ENCODE measurements around the gene TKFC. TPM values are rescaled to one million over a fixed set of nuclear protein-coding genes. Genes with fewer than 3 reads are reported as not detected.

TKFC gene
- total and polyA plus RNA-seq, 4 donors = 15.7 to 134 (median 53.4) TPM

GRCh38 chr11:61333550-61334433, 764 bp downstream of the TKFC start:
- peaks cover 3 to 47% (median 37%) of the 10 kb centered on the region in 4 donors for H3K4me1 ChIP-seq (ENCODE audit: control insufficient read depth in 4 of 4, insufficient read depth in 4 of 4, low read length in 3 of 4)
- H3K36me3 ChIP-seq (ENCODE audit: control insufficient read depth in 4 of 4, insufficient read depth in 3 of 4, low read depth in 1 of 4, low read length in 3 of 4) = peaks cover 3 to 19% (median 10%) of the 10 kb centered on the region in 4 donors
- H3K4me3 ChIP-seq (ENCODE audit: low read depth in 1 of 3, low read length in 3 of 3) = peak overlapping the region; percentile 81 to 93 (median 88)
- H3K9me3 ChIP-seq (ENCODE audit: control insufficient read depth in 4 of 4, low read length in 3 of 4) = no peaks in the 10 kb centered on the region
- H3K9ac ChIP-seq (ENCODE audit: low read depth in 1 of 2, low read length in 2 of 2) = peak overlapping the region; percentile 51 to 87
- TF ChIP-seq SP1 (IDR thresholded peaks at IDR 0.05) (no peak), NR2F2 (IDR thresholded peaks at IDR 0.05) (no peak), RXRA (IDR thresholded peaks at IDR 0.05) (no peak), ATF3 (IDR thresholded peaks at IDR 0.05) (no peak), EGR1 (IDR thresholded peaks at IDR 0.05; ENCODE audit: low read depth in 2 of 2) (no peak), CTCF (IDR thresholded peaks at IDR 0.05; ENCODE audit: low read depth, low read length, missing input control) (no peak), HNF4G (IDR thresholded peaks at IDR 0.05) (no peak), TAF1 (conservative IDR thresholded peaks at IDR 0.05) (no peak)
- no peaks in the 10 kb centered on the region for H3K27me3 ChIP-seq (ENCODE audit: control insufficient read depth in 4 of 4, insufficient read depth in 4 of 4, low read length in 3 of 4)
- 13% methylated on average over 19 of the region's 19 CpGs for WGBS
- no peak for DNase-seq (ENCODE audit: low spot score)
- peak overlapping the region; percentile 83 to 94 for H3K27ac ChIP-seq (ENCODE audit: low read depth in 1 of 2, low read length in 2 of 2)

GRCh38 chr11:61334434-61335354, 1.7 kb downstream of the TKFC start:
- Histone ChIP-seq H3K9me3 (ENCODE audit: control insufficient read depth in 4 of 4, low read length in 3 of 4) (no peaks in the 10 kb centered on the region), H3K4me3 (ENCODE audit: low read depth in 1 of 3, low read length in 3 of 3) (peak overlapping the region; percentile 4 to 88 (median 62)), H3K27ac (ENCODE audit: low read depth in 1 of 2, low read length in 2 of 2) (peak overlapping the region; percentile 83 to 94), H3K27me3 (ENCODE audit: control insufficient read depth in 4 of 4, insufficient read depth in 4 of 4, low read length in 3 of 4) (no peaks in the 10 kb centered on the region), H3K4me1 (ENCODE audit: control insufficient read depth in 4 of 4, insufficient read depth in 4 of 4, low read length in 3 of 4) (peaks cover 3 to 47% (median 37%) of the 10 kb centered on the region in 4 donors), H3K9ac (ENCODE audit: low read depth in 1 of 2, low read length in 2 of 2) (peak overlapping the region; percentile 56 to 60), H3K36me3 (ENCODE audit: control insufficient read depth in 4 of 4, insufficient read depth in 3 of 4, low read depth in 1 of 4, low read length in 3 of 4) (peaks cover 3 to 17% (median 9%) of the 10 kb centered on the region in 4 donors)
- 34% methylated on average over 16 of the region's 16 CpGs for WGBS
- no peak for DNase-seq (ENCODE audit: low spot score)
- TF ChIP-seq YY1 (IDR thresholded peaks at IDR 0.05) (peak; percentile 38), CTCF (IDR thresholded peaks at IDR 0.05; ENCODE audit: low read depth, low read length, missing input control) (no peak), FOXA2 (IDR thresholded peaks at IDR 0.05) (no peak), RXRA (IDR thresholded peaks at IDR 0.05) (peak; percentile 64 to 70), SP1 (IDR thresholded peaks at IDR 0.05) (peak; percentile 81), REST (IDR thresholded peaks at IDR 0.05) (peak; percentile 67), JUND (IDR thresholded peaks at IDR 0.05) (peak; percentile 37 to 76), NR2F2 (IDR thresholded peaks at IDR 0.05) (no peak), FOXA1 (IDR thresholded peaks at IDR 0.05) (no peak), ZBTB33 (IDR thresholded peaks at IDR 0.05) (no peak), HNF4A (conservative IDR thresholded peaks at IDR 0.05) (peak; percentile 97 to 98), TAF1 (conservative IDR thresholded peaks at IDR 0.05) (no peak), EGR1 (IDR thresholded peaks at IDR 0.05; ENCODE audit: low read depth in 2 of 2) (no peak), RAD21 (IDR thresholded peaks at IDR 0.05) (no peak), GABPA (IDR thresholded peaks at IDR 0.05 in 1 of 2, conservative IDR thresholded peaks at IDR 0.05 in 1 of 2) (no peak), MAX (IDR thresholded peaks at IDR 0.05) (no peak)
